HEK293T (cell line): Measurements from ENCODE around the gene FA2H.

Experiments
- BHLHE40 ChIP-seq: fragments of 450-650 bp; IDR thresholded peaks from 2 replicates; pipeline ENCODE4 v1.6.1; 2016; ENCODE audit warnings: mild to moderate bottlenecking, moderate library complexity, borderline replicate concordance
- CTBP1 ChIP-seq: fragments of 450-650 bp; IDR thresholded peaks from 2 replicates; pipeline ENCODE4 v1.6.1; 2016; ENCODE audit warnings: borderline replicate concordance
- FOXA1 ChIP-seq: fragments of 450-650 bp; IDR thresholded peaks from 2 replicates; pipeline ENCODE4 v1.6.1; 2016; ENCODE audit warnings: mild to moderate bottlenecking
- FOXK2 ChIP-seq: fragments of 450-650 bp; IDR thresholded peaks from 2 replicates; pipeline ENCODE4 v1.6.1; 2016; ENCODE audit warnings: mild to moderate bottlenecking
- FOXM1 ChIP-seq: fragments of 450-650 bp; IDR thresholded peaks from 2 replicates; pipeline ENCODE4 v1.6.1; 2017; ENCODE audit warnings: mild to moderate bottlenecking, borderline replicate concordance
- LEF1 ChIP-seq: fragments of 450-650 bp; IDR thresholded peaks from 2 replicates; pipeline ENCODE4 v1.6.1; 2017; ENCODE audit warnings: mild to moderate bottlenecking, borderline replicate concordance
- NFRKB ChIP-seq: fragments of 450-650 bp; IDR thresholded peaks from 2 replicates; pipeline ENCODE4 v1.6.1; 2016; ENCODE audit warnings: mild to moderate bottlenecking, moderate library complexity
- SP1 ChIP-seq: fragments of 450-650 bp; IDR thresholded peaks from 2 replicates; pipeline ENCODE4 v1.6.1; 2017
- SUZ12 ChIP-seq: fragments of 450-650 bp; IDR thresholded peaks from 2 replicates; pipeline ENCODE4 v1.6.1; 2016; ENCODE audit warnings: mild to moderate bottlenecking

- TF ChIP-seq FOXK2, result no peak
- no peak for TF ChIP-seq SUZ12
- no peak for TF ChIP-seq SP1
- no peak for TF ChIP-seq BHLHE40
- no peak for TF ChIP-seq FOXM1
- no peak for TF ChIP-seq CTBP1
- TF ChIP-seq NFRKB, result no peak
- TF ChIP-seq LEF1, result no peak
- no peak for TF ChIP-seq FOXA1
These were observed 41.8 kb downstream of the FA2H start for GRCh38 chr16:74732707-74733350.
